Naive B cell (primary cell): ENCODE results near the gene LCE2D. TPM values are rescaled to one million over a fixed set of nuclear protein-coding genes. Genes with fewer than 3 reads are reported as not detected.

Experiments used
- polyA plus RNA-seq, 6 donors: library from polyadenylated mRNA; unstranded; fragments of 300-500 nt; fragmentation: Illumina TruSeq; gene quantifications; one replicate each; pipeline ENCODE4 v1.2.3, GENCODE V29; 2021; ENCODE audit warnings: low read depth in 6 of 6

LCE2D gene
- polyA plus RNA-seq, 6 donors from 2014 or later: not detected

Other genes starting within 250 kb of the LCE2D start
- not detected for gene CRNN, start 249.1 kb upstream of the LCE2D start, polyA plus RNA-seq
- gene LCE5A, start 152.6 kb upstream of the LCE2D start, polyA plus RNA-seq: not detected
- not detected for gene CRCT1, start 148.9 kb upstream of the LCE2D start, polyA plus RNA-seq
- not detected for gene LCE3E, start 96.6 kb upstream of the LCE2D start, polyA plus RNA-seq
- not detected for gene LCE3D, start 82.9 kb upstream of the LCE2D start, polyA plus RNA-seq
- gene LCE3C, start 63.1 kb upstream of the LCE2D start, polyA plus RNA-seq: not detected
- gene LCE3B, start 49.6 kb upstream of the LCE2D start, polyA plus RNA-seq: not detected
- gene LCE3A, start 40.3 kb upstream of the LCE2D start, polyA plus RNA-seq: not detected
- gene LCE2C, start 11.9 kb downstream of the LCE2D start, polyA plus RNA-seq: not detected
- gene LCE2B, start 22.7 kb downstream of the LCE2D start, polyA plus RNA-seq: not detected
- not detected for gene LCE2A, start 35.0 kb downstream of the LCE2D start, polyA plus RNA-seq
- not detected for gene LCE4A, start 44.8 kb downstream of the LCE2D start, polyA plus RNA-seq
- gene KPRP, start 94.6 kb downstream of the LCE2D start, polyA plus RNA-seq: not detected
- not detected for gene LCE1F, start 111.8 kb downstream of the LCE2D start, polyA plus RNA-seq
- gene LCE1E, start 122.9 kb downstream of the LCE2D start, polyA plus RNA-seq: not detected
- gene LCE1D, start 133.3 kb downstream of the LCE2D start, polyA plus RNA-seq: not detected
- not detected for gene LCE1C, start 143.3 kb downstream of the LCE2D start, polyA plus RNA-seq
- gene LCE1B, start 148.6 kb downstream of the LCE2D start, polyA plus RNA-seq: not detected
- not detected for gene LCE1A, start 164.1 kb downstream of the LCE2D start, polyA plus RNA-seq
- not detected for gene LCE6A, start 179.5 kb downstream of the LCE2D start, polyA plus RNA-seq
- not detected for gene LCE7A, start 196.6 kb downstream of the LCE2D start, polyA plus RNA-seq
- gene SMCP, start 214.9 kb downstream of the LCE2D start, polyA plus RNA-seq: not detected
- gene IVL, start 245.2 kb downstream of the LCE2D start, polyA plus RNA-seq: not detected